Measurements from ENCODE around the gene PDE6G.

GRCh38 chr17:81652906-81653771 is 3.2 kb downstream of the PDE6G start:
- no peak for TF ChIP-seq TAF1 (conservative IDR thresholded peaks at IDR 0.05)
- no peak for TF ChIP-seq CTCF (IDR thresholded peaks at IDR 0.05; ENCODE audit: low read depth, low read length, missing input control)
- TF ChIP-seq, protein P1, sequence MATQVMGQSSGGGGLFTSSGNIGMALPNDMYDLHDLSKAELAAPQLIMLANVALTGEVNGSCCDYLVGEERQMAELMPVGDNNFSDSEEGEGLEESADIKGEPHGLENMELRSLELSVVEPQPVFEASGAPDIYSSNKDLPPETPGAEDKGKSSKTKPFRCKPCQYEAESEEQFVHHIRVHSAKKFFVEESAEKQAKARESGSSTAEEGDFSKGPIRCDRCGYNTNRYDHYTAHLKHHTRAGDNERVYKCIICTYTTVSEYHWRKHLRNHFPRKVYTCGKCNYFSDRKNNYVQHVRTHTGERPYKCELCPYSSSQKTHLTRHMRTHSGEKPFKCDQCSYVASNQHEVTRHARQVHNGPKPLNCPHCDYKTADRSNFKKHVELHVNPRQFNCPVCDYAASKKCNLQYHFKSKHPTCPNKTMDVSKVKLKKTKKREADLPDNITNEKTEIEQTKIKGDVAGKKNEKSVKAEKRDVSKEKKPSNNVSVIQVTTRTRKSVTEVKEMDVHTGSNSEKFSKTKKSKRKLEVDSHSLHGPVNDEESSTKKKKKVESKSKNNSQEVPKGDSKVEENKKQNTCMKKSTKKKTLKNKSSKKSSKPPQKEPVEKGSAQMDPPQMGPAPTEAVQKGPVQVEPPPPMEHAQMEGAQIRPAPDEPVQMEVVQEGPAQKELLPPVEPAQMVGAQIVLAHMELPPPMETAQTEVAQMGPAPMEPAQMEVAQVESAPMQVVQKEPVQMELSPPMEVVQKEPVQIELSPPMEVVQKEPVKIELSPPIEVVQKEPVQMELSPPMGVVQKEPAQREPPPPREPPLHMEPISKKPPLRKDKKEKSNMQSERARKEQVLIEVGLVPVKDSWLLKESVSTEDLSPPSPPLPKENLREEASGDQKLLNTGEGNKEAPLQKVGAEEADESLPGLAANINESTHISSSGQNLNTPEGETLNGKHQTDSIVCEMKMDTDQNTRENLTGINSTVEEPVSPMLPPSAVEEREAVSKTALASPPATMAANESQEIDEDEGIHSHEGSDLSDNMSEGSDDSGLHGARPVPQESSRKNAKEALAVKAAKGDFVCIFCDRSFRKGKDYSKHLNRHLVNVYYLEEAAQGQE (IDR thresholded peaks at IDR 0.05), result no peak
- no peak for TF ChIP-seq SP1 (IDR thresholded peaks at IDR 0.05)
- TF ChIP-seq, protein P2, sequence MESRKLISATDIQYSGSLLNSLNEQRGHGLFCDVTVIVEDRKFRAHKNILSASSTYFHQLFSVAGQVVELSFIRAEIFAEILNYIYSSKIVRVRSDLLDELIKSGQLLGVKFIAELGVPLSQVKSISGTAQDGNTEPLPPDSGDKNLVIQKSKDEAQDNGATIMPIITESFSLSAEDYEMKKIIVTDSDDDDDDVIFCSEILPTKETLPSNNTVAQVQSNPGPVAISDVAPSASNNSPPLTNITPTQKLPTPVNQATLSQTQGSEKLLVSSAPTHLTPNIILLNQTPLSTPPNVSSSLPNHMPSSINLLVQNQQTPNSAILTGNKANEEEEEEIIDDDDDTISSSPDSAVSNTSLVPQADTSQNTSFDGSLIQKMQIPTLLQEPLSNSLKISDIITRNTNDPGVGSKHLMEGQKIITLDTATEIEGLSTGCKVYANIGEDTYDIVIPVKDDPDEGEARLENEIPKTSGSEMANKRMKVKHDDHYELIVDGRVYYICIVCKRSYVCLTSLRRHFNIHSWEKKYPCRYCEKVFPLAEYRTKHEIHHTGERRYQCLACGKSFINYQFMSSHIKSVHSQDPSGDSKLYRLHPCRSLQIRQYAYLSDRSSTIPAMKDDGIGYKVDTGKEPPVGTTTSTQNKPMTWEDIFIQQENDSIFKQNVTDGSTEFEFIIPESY (IDR thresholded peaks at IDR 0.05), result no peak
- TF ChIP-seq EGR1 (IDR thresholded peaks at IDR 0.05; ENCODE audit: low read depth in 2 of 2), result no peak
- TF ChIP-seq MAX (IDR thresholded peaks at IDR 0.05), result no peak
- no peak for TF ChIP-seq FOXA1 (IDR thresholded peaks at IDR 0.05)
